Measurements from ENCODE around the gene DHX57. TPM values are rescaled to one million over a fixed set of nuclear protein-coding genes. Genes with fewer than 3 reads are reported as not detected.
"Not testable (repeated sequence)": the region's sequence is repeated elsewhere in the genome, so short reads cannot be mapped to it uniquely, and the experiment has no call there.

DHX57 gene
- total RNA-seq, 4 donors from 2014 or later = 11.5 to 12.0 (median 11.7) TPM

- intact Hi-C loops (cut with DNase I; ENCODE audit: low total_unique reads) = no loop called here
These were observed 47.3 kb downstream of the DHX57 start for GRCh38 chr2:38828460-38828859.

GRCh38 chr2:38827539-38828145, 48.1 kb downstream of the DHX57 start:
- H3K27me3 ChIP-seq; DNase-seq; intact Hi-C loops (cut with DNase I; ENCODE audit: low total_unique reads); H3K4me1 ChIP-seq; in situ Hi-C loops (cut with MboI; ENCODE audit: low sequenced_read_pairs in 4 of 4); H3K9me3 ChIP-seq: not testable (repeated sequence)
- Histone ChIP-seq H3K36me3 (peaks cover 0 to 39% of the 10 kb centered on the region in 2 donors), H3K4me3 (peak overlapping the region in 2 of 4 donors; percentile 12 to 20), H3K27ac (peak overlapping the region; percentile 18 to 66 (median 46))
- ATAC-seq = peak; percentile 42 to 84

More at GRCh38 chr2:38828460-38828859, 47.3 kb downstream of the DHX57 start:
- H3K27me3 ChIP-seq = no peaks in the 10 kb centered on the region
- no peak overlapping the region for H3K27ac ChIP-seq
- in situ Hi-C loops (cut with MboI; ENCODE audit: low sequenced_read_pairs in 4 of 4) = no loop called here
- H3K36me3 ChIP-seq = peaks cover 0 to 39% of the 10 kb centered on the region in 2 donors
- DNase-seq = no peak
- H3K4me3 ChIP-seq = no peak overlapping the region
- peaks cover 7 to 8% of the 10 kb centered on the region in 2 donors for H3K4me1 ChIP-seq
- TF ChIP-seq POLR2A (IDR thresholded peaks at IDR 0.05) = no peak
- no peak for TF ChIP-seq CTCF (IDR thresholded peaks at IDR 0.05 in 4 of 5, conservative IDR thresholded peaks at IDR 0.05 in 1 of 5)
- H3K9me3 ChIP-seq = no peaks in the 10 kb centered on the region
- ATAC-seq = no peak

- DNase-seq = no peak
- Histone ChIP-seq H3K4me3 (no peak overlapping the region), H3K36me3 (peaks cover 0 to 49% of the 10 kb centered on the region in 2 donors), H3K9me3 (no peaks in the 10 kb centered on the region), H3K27ac (no peak overlapping the region), H3K4me1 (peaks cover 7 to 8% of the 10 kb centered on the region in 2 donors), H3K27me3 (no peaks in the 10 kb centered on the region)
- TF ChIP-seq POLR2A (IDR thresholded peaks at IDR 0.05) = no peak
- no peak for TF ChIP-seq CTCF (IDR thresholded peaks at IDR 0.05 in 4 of 5, conservative IDR thresholded peaks at IDR 0.05 in 1 of 5)
- no peak for ATAC-seq
- intact Hi-C loops (cut with DNase I; ENCODE audit: low total_unique reads) (no loop called here), in situ Hi-C loops (cut with MboI; ENCODE audit: low sequenced_read_pairs in 4 of 4) (no loop called here)
These were observed 49.8 kb downstream of the DHX57 start for GRCh38 chr2:38825956-38826355.

GRCh38 chr2:38824906-38825305, 50.8 kb downstream of the DHX57 start:
- in situ Hi-C loops (cut with MboI; ENCODE audit: low sequenced_read_pairs in 4 of 4) (no loop called here), intact Hi-C loops (cut with DNase I; ENCODE audit: low total_unique reads) (no loop called here)
- Histone ChIP-seq H3K27ac (no peak overlapping the region), H3K27me3 (no peaks in the 10 kb centered on the region), H3K9me3 (no peaks in the 10 kb centered on the region), H3K4me1 (peaks cover 7 to 8% of the 10 kb centered on the region in 2 donors), H3K4me3 (no peak overlapping the region), H3K36me3 (peaks cover 0 to 49% of the 10 kb centered on the region in 2 donors)
- TF ChIP-seq POLR2A (IDR thresholded peaks at IDR 0.05) (no peak), CTCF (IDR thresholded peaks at IDR 0.05 in 4 of 5, conservative IDR thresholded peaks at IDR 0.05 in 1 of 5) (no peak)
- DNase-seq (no peak), ATAC-seq (no peak)

GRCh38 chr2:38823386-38823785, 52.3 kb downstream of the DHX57 start:
- Histone ChIP-seq H3K36me3 (peaks cover 3 to 52% of the 10 kb centered on the region in 2 donors), H3K9me3 (no peaks in the 10 kb centered on the region), H3K27me3 (no peaks in the 10 kb centered on the region), H3K4me1 (peaks cover 7 to 8% of the 10 kb centered on the region in 2 donors), H3K4me3 (no peak overlapping the region), H3K27ac (no peak overlapping the region)
- TF ChIP-seq POLR2A (IDR thresholded peaks at IDR 0.05) (no peak), CTCF (IDR thresholded peaks at IDR 0.05 in 4 of 5, conservative IDR thresholded peaks at IDR 0.05 in 1 of 5) (no peak)
- no peak for DNase-seq
- in situ Hi-C loops (cut with MboI; ENCODE audit: low sequenced_read_pairs in 4 of 4) (no loop called here), intact Hi-C loops (cut with DNase I; ENCODE audit: low total_unique reads) (no loop called here)
- ATAC-seq = no peak

Measured in gastrocnemius medialis (tissue), 4 donors.